GM18502 (cell line): ENCODE data around the gene CRHBP.
"Not testable (repeated sequence)": the region's sequence is repeated elsewhere in the genome, so short reads cannot be mapped to it uniquely, and the experiment has no call there.

Source experiments
- ATAC-seq: cut with Tn5 transposase; IDR thresholded peaks from one replicate; pipeline ENCODE4 v1.9.1; 2021; ENCODE audit warnings: mild to moderate bottlenecking; ENCODE audit not compliant: unreplicated experiment, poor library complexity

Gene CRHBP

GRCh38 chr5:76956033-76956432 is 3.2 kb downstream of the CRHBP start:
- no peak for ATAC-seq

- peak; percentile 46 for ATAC-seq
Measured at GRCh38 chr5:76958991-76959767, 6.3 kb downstream of the CRHBP start.

- ATAC-seq, result peak; percentile 88
Measured at GRCh38 chr5:76960004-76960625, 7.3 kb downstream of the CRHBP start.

GRCh38 chr5:76964060-76964459 is 11.2 kb downstream of the CRHBP start:
- ATAC-seq, result no peak

GRCh38 chr5:76971511-76971910 is 18.7 kb downstream of the CRHBP start:
- no peak for ATAC-seq

- ATAC-seq, result no peak
Measured at GRCh38 chr5:76972689-76973088, 19.8 kb downstream of the CRHBP start.

- ATAC-seq, result no peak
Measured at GRCh38 chr5:76974785-76975184, 21.9 kb downstream of the CRHBP start.

GRCh38 chr5:76978869-76979268 is 26.0 kb downstream of the CRHBP start:
- no peak for ATAC-seq

- ATAC-seq, result no peak
Measured at GRCh38 chr5:76980518-76981144, 27.8 kb downstream of the CRHBP start.

- no peak for ATAC-seq
Measured at GRCh38 chr5:76982450-76982849, 29.6 kb downstream of the CRHBP start.

- ATAC-seq, result no peak
Measured at GRCh38 chr5:76983468-76983867, 30.6 kb downstream of the CRHBP start.

- no peak for ATAC-seq
Measured at GRCh38 chr5:76986825-76987526, 34.1 kb downstream of the CRHBP start.

GRCh38 chr5:76990899-76991459 is 38.1 kb downstream of the CRHBP start:
- no peak for ATAC-seq

- ATAC-seq, result not testable (repeated sequence)
Measured at GRCh38 chr5:76993436-76993835, 40.6 kb downstream of the CRHBP start.

GRCh38 chr5:76994337-76994736 is 41.5 kb downstream of the CRHBP start:
- no peak for ATAC-seq

GRCh38 chr5:76998251-76998650 is 45.4 kb downstream of the CRHBP start:
- not testable (repeated sequence) for ATAC-seq

GRCh38 chr5:76999451-76999850 is 46.6 kb downstream of the CRHBP start:
- ATAC-seq, result no peak

- ATAC-seq, result no peak
Measured at GRCh38 chr5:77003246-77003645, 50.4 kb downstream of the CRHBP start.

- ATAC-seq, result no peak
Measured at GRCh38 chr5:77006124-77006523, 53.3 kb downstream of the CRHBP start.

- no peak for ATAC-seq
Measured at GRCh38 chr5:77008413-77008812, 55.6 kb downstream of the CRHBP start.

- no peak for ATAC-seq
Measured at GRCh38 chr5:77010243-77010642, 57.4 kb downstream of the CRHBP start.
